Stimulated activated naive CD4-positive, alpha-beta T cell treated with Interleukin-2 at 50 U/mL for 16 hours (primary cell): ENCODE results near the gene CTRB1.

ENCODE experiments used
- DNase-seq: peaks from one replicate; lab custom pipeline; 2025; lab: John Stamatoyannopoulos, UW

The CTRB1 gene

DNA sequence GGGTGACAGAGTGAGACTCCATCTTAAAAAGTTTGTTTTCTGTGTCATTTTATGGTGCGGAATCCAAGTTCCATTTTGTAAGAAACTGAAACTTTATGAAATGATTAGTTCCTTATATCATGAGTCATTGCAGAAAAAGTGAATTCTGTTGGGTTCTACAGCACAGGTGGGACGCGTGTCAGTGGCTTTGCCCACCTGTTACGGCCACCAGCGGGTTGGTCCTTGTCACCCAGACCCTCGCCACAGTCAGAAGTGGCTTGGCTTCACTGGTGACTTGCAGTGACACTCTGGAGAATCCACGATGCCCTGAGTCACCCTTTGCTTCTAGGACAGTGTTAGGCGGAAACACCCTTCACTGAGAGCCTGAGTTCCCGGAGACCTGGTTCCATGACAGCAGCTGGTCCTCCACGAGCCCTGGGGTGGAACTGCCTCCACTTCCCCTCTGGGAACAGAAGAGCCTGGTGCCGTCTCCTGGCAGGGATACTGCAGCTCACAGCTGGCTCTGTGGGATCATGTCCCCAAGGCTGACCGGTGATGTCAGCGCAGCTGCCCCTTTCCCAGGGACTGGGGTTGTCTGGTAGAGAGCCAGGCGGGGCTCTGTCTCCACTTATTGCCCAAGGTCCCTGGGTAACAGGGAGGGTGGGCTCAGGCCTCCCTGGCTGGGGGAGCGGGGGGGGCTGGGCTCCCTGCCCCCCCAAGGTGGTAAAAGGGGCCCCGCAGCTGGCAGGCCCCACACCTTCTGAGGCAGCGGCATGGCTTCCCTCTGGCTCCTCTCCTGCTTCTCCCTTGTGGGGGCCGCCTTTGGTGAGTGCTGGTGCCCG lies at the start of gene CTRB1:
Gene CTRB1 (plus strand): TSS at position 733 of the 821 bp plus-strand sequence. CDS start 20 bp downstream, at position 753.
- DNase-seq: no peak

DNA sequence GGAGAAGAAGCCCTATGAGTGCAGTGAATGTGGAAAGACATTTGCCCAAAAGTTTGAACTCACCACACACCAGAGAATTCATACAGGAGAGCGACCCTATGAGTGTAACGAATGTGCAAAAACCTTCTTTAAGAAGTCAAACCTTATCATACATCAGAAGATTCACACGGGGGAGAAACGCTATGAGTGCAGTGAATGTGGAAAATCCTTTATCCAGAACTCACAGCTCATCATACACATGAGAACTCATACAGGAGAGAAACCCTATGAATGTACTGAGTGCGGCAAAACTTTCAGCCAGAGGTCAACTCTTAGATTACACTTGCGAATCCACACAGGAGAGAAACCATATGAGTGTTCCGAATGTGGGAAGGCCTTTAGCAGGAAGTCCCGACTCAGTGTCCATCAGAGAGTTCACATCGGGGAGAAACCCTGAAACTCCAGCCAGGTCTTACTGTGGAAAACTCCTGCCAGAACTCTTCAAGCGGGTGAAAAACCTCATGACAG lies 48.8 kb upstream of the CTRB1 start:
- DNase-seq: no peak

DNA sequence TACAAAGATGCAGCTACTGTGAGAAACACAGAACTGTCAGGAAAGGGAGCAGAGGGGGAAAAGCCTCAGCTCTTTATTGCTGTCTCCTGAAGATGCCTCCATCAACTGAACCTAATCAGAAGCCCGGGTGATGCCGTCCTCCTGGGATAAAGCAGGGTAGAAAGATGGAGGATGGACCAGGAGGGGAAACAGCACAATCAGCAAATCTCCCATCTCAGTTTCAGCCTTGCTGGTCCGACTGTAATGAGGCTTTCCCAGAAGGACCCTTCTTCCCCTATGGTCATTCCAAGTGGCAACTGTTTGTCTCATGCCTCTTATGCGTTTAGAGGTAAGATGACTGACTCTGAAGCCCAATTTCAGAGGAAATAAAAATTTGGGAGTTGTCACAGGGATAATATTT lies 46.2 kb upstream of the CTRB1 start:
- DNase-seq: no peak

DNA sequence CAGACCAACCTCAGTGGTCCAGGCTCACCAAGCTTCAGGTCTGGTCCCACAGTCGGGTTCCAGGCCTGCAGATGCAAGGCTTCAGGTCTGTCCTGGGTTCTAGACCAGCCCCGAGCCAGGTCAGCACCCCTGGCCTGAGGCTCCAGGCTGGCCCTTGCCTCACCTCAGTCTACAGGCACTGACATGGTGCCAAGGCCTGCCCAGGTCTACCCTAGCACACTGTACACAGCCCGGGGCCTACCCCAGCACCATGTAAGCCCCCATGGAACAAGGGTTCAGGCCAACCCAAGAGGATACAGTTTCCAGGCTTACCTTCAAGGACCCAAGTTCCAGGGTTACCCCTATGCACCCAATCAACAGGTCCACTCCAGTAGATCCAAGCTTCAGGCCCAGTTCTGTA lies 43.7 kb upstream of the CTRB1 start:
- DNase-seq: no peak

DNA sequence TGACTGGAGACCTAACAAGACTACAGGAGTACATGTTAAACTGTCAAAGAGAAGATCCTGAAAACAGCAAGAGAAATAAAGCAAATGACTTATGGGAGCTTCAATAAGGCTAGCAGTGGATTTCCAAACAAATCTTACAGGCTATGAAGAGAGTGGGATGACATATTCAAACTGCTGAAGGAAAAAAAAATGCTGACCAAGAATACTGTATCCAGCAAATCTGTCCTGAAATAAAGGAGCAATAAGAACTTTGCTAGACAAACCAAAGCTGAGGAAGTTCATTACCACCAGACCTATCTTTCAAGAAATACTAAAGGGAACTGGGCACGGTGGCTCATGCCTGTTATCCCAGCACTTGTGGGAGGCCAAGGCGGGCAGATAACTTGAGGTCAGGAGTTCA lies 41.9 kb upstream of the CTRB1 start:
- DNase-seq: no peak

DNA sequence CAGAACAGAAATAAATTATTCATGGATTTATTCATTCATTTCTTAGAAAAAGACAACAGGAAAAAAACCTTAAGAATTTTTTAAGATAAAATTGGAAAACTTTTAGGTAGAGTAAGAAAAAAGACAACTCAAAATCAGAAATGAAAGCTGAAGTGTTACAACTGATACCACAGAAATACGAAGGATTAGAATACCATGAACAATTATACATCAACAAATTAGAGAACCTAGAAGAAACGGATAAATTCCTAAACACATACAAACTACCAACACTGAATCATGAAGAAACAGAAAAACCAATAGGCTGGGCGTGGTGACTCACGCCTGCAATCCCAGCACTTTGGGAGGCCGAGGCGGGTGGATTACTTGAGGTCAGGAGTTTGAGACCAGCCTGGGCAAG lies 39.6 kb upstream of the CTRB1 start:
- DNase-seq: no peak

DNA sequence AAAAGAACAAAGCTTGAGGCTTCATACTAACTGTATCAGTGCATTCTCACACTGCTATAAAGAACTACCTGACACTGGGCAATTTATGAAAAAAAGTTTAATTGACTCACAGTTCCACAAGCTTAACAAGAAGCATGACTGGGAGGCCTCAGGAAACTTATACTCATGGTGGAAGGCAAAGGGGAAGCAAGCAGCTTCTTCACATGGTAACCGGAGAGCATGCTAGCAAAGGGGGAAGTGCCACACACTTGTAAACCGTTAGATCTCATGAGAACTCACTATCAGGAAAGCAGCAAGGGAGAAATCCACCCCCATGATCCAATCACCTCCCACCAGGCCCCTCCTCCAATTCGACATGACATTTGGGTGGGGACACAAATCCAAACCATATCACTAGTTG lies 37.2 kb upstream of the CTRB1 start:
- DNase-seq: no peak

DNA sequence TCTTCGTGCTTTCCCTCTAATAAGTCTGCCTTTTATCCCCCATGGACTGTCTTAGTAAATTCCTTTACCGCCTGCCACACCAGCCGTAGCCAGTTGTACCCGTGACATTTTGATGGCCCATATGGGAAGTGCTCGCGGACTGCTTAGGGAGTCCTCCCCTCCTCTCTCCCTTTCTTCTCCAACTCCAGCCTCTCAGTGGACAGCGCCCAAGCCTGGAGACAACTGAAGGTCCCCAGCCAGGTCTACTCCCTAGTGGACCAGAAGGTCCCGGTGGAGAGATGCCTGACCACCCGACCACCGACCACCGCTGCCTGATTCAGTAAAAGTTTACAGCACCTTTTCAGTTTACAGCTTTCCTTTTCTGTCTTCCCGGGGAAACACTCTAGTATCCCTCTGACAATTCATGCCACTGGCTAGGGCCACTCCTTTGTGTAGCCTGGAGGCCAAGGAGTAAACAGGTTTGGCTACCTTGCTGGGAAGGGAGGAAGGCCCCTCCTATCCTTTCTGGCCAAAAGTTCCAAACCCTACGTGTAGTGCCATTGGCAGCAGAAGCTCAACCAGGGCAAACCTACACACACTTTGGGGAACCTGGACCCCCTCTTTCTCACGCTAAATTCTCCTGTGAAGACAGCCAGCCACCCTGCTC lies 29.8 kb upstream of the CTRB1 start:
- DNase-seq: no peak

DNA sequence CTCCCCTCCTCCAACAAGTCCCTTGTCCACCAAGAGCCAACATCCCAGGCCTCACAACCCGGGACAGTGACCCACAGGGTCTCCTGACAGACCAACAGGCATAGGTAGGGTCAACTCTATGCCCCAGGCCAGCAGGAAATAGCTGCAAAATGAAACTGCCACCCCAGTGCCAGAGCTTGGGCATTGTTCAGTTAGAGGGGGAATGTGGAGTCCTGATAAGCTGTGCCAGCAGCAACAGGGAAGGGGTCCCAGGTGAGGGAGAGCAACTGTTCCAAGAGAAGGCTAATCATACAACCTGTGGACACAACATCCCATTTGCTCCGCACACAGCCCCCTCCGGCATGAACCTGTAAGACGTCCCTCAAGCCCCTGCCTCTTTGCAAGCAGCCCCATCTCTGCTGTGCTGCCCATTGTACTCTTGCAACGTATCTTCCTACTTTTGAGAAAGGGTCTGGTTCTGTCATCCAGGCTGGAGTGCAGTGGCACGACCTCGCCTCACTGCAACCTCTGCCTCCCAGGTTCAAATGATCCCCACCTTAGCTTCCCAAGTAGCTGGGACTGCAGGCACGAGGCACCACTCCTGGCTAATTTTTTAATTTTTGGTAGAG lies 29.0 kb upstream of the CTRB1 start:
- no peak for DNase-seq

DNA sequence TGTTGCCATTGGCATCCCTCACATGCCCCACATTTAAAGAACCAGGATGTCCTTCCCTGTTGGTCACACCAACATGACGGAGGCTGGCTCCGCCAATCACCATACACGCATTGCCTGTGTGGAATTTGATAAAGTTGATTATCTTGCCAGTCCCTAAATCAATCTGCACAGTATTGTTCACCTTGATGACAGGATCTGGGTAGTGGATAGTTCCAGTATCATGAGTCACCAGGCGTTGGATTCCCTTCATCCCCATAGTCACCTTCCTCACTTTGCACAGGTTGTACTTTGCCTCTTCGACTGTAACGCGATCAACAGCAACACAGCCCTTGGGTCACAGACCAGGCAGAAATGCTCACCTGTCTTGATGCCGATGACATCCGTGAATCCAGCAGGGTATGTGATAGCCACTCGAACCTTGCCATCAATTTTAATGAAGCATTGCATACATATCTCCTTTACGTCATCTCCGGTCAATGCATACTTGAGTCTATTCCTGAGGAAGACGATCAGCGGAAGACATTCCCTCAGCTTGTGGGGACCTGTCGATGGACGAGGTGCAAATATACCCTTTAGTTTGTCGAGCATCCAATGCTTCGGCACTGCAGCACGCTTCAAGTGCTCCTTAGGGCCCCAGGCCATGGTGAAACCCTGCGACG lies 26.1 kb upstream of the CTRB1 start:
- DNase-seq: no peak

DNA sequence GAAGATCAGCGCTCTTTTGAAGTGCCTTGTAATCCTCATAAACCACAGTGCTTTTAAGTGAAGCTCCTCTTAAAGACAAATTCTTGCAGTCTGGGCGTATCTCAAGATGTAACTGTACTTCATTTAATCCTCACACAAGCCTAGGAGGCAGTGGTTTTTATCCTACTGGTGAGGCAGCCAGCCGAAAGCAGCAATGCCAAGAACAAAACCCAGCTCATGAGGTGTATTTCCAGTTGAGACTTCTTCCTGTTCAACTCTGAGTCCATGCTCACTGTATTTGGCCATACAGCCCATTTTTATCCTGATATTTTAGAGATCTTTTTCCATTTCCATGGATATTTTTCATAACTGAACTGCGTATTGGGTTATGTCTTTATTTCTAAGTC lies 25.5 kb upstream of the CTRB1 start:
- DNase-seq: no peak

DNA sequence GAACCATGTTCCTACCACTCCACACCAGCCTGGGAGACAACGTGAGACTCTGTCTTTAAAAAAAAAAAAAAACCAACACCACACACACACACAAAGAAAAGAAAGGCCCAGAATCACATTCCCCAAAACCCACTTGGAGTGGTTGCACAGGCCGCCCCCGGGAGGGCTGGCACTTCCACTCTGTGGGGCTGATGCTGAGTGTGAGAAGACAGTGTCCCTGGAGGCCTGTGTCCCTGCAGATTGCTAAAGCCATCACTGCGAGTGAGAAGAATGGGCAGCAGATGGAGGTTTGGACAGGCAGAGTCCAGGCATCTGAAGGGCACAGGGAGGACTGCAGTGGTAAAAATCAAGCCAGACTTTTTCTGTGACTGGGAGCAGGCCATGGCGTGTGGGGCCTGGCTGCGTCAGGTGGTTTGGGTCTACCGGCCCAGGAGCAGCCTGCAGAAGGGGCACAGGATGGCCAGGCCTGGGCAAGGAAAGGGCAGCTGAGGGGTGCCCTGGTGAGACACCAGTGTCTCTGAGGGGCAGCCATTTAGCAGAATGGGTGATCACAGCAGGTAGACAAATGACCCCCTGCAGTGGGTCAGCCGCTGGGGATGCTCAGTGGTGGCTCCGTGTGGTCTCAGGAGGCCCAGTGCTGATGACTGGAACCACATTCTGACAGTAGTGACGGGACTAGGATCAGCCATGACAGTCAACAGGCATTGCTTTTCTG lies 24.9 kb upstream of the CTRB1 start:
- no peak for DNase-seq

DNA sequence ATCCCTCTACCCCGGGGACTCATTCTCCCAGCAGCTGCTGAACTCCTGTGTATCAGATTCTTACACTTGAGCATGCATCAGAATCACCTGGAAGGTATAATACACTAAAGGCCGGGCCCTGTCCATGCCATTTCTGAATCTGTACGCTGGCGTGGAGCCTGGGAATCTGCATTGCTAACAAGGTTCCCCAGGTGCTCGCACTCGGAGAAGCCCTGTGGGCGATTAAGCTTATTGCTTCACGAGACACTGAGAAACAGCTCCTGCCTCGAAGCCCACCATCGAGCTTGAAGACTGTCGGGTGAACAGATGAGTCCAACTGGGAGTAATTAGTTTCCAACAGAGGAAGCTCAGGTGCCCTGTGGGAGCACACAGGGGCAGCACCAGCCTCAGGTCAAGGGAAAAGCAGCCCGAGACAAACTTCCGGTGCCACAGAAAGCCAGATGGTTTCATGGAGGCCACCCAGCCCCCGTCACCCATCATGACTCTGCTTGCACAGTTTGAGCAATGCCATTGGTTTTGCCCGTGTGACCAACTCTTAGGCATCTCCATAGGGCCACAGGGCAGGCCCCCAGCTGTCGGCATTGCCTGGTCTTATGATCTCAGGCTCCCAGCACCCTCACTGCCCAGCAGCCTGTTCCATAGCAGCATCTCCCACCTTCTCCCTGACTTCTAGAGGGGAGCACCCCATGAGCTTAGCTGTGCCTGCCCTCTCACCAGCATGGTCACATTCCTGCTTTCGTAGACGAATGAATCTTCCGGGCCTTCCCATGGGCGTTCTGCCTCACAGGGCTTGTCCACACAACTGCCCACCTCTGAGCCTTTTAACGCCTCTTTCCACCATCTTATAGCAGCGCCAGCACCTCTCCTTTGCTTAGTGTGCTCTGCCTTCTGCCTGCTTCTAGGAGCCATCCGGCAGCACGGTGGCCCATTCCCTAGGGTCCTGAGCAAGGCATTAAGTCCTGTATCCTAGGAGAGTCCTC lies 22.7 kb upstream of the CTRB1 start:
- no peak for DNase-seq

DNA sequence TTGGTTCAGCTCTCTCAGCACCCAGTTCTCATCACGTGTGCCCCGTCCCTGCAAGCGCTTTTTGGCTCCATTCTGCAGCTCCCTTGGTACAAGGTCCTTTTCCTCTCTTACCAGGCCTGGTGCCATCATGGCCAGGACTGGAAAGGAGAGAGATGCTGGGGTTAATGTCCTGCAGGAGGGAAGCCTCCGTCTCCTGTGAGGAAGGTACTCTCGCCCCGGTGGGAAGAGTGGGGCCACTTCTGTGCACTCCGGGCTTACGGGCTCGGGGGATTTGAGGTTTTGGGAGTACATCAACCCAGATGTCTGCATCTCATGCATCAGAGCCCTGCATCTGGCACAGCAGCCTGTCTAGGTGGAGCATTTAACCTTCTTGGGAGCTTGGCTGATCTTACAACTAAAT lies 22.0 kb upstream of the CTRB1 start:
- no peak for DNase-seq

DNA sequence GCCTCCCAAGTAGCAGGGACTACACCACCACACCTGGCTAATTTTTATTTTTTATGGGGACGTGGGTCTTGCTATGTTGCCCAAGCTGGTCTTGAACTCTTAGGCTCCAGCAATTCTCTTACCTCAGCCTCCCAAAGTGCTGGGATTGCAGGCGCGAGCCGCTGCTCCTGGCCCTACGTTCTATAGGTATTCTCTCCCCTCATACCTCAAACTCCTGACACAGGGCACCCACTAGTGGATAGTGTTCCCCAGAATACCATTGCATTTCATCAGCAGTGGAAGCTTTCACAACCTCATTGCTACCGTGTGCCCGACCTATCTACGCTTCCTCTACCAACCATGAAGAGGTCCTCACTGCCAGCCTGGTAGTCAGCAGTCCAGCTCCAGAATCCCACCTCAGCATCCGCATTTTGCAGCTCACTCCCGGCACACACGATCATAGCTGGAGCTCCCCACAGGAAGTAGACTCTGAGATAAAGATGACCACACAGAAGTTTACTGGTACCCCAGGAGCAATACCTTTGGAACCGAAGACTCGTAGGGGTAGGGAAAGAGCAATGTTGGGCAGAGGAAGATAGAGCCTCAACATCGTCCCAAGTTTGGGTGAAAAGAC lies 21.2 kb upstream of the CTRB1 start:
- no peak for DNase-seq

DNA sequence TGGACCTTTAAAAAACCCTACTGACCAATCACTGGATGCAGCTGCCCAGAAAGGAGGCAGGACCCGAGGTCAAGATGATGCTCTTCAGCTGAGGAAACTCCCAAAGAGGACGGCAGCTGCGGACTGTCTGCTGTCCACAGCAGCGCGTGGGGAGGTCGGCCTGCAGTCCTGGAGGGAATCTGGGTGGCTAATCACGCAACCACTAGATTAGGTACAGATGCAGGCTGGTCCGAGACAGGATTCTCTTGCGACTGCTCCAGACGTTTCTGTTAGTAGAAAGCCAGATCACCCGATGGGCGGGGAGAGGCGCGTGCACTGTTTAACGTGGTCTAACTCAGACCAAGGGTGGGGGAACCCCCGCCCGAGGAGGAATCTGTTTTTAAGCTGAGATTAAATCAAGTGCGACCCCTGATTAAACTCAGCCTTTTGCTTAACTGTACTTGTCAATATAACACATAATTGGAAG lies 20.6 kb upstream of the CTRB1 start:
- DNase-seq: no peak

DNA sequence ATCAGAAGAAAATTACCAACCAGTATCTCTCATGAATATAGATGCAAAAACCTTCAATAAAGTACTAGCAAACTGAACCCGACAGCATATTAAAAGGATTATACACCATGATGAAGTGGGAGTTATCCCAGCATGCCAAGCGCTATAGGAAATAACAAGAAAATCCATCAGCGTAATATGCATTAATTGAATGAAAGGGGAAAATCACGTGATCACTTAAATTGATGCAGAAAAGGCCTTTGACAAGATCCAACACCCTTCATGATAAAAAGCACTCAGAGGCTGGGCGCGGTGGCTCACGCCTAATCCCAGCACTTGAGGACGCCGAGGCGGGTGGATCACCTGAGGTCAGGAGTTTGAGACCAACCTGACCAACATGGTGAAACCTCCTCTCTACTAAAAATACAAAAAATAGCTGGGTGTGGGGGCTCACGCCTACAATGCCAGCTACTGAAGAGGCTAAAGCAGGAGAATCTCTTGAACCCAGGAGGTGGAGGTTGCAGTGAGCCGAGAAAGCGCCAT lies 16.7 kb upstream of the CTRB1 start:
- DNase-seq: no peak

DNA sequence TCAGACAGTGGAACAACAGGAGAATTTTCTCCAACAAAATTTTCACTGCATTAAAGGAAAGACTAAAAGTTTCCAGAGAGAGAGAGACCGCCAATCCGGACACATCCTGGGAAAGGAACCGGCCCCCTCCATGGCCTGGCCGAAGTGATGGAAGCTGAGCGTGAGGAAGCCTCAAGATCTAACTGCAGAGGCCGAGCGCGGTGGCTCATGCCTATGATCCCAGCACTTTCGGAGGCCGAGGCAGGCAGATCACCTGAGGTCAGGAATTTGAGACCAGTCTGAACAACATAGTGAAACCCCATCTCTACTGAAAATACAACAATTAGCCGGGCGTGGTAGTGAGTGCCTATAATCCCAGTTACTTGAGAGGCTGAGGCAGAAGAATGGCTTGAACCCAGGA lies 15.7 kb upstream of the CTRB1 start:
- no peak for DNase-seq

DNA sequence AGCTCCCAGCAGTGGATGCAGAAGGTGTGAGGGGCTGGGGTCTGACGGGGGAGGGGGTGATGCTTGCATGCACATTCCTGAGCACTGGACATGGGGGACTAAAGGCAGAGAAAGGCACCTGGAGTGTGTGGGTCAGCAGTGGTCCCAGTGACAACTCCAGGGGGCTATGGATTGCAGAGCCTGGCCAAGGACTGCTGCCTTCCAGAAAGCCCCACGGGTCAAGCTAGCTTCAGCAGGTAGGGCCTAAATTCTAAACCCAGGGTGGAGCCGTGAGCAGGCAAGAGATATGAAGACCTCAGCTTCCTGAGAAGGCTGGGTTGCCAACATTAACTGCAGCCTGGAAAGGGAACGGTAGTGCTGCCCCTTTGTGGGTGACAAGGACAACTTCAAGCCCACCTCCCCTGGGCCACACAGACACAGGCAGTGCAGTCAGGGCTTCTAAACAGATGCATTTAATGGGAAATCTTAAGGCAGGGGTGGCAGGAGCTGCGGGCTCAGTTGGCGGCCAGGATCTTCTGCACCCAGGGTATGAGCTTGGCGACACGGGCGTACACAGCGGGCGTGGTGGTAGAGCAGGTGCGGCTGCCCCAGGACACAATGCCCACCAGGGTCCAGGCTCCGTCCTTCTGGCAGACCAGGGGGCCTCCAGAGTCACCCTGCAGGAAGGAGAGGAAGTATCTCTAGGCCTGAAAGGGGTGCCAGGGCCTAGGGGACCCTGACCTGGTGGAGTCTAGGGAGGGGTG lies 14.9 kb upstream of the CTRB1 start:
- DNase-seq: no peak
